ENCODE results near the gene PPP2R1A.

The PPP2R1A gene

GRCh38 chr19:52189735-52190486 lies at the start of gene PPP2R1A:
PPP2R1A (plus strand) TSS chr19:52190052; CDS start chr19:52190097, 45 bp downstream.
- DNase-seq (ENCODE audit: low read depth): peak; percentile 94

DNA sequence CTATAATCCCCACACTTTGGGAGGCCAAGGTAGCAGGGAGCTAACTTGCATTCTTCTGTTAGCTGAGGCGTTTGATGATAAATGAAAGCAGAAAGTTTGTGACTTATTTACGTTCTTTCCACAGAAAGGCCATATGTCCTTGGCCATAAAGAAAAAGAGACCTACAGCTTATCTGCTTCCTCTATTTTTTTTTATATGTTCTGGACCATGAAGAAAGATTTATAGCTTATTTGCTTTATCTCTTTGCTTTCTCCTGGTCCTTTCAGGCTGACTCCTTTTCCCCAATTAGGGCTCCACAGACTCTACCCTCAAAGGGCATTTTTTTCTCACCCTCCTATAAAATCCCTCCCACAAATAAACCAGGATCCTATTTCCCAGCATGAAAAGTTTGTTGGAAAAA lies 48.6 kb upstream of the PPP2R1A start:
- DNase-seq (ENCODE audit: low read depth): no peak

DNA sequence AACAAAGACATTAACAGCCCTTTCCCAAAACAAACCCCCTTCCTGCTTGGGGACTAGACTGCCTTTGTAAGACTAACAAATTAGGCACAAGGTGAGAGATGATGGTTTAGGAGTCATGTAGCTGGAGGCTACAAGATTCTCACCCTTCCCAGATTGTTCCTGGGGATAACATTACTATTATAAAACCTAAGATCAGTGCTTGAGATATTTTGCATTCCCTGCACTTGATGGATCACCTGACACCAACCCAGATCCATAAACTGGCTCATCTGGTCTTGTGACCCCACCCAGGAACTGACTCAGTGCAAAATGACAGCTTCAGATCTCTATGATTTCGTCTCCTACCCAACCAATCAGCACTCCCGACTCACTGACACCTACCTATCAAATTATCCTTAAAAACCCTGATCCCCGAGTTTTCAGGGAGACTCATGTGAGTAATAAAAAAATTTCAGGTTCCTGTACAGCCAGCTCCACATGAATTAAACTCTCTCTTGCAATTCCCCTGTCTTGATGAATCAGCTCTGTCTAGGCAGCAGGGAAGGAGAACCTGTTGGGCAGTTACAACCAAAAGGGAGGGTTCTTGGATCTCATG lies 47.8 kb upstream of the PPP2R1A start:
- no peak for DNase-seq (ENCODE audit: low read depth)

DNA sequence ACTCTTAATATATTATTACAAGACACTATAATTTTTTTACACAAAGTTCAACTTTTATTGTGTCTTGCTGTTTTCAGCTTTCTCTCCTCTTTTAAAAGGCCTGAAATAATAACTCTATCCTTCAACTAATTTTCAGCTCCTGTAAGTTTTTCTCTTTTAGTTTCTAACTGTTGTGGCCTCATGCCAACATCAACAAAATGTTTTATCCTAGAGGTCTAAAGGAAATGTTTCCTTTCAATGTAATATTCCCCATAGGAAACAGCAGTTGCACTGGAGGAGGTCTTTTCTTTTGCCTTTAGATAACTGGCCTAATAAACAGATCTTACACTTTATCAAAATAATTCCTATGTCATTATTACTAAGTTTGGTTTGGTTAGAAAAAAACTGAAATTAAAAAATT lies 41.6 kb upstream of the PPP2R1A start:
- DNase-seq (ENCODE audit: low read depth): no peak

DNA sequence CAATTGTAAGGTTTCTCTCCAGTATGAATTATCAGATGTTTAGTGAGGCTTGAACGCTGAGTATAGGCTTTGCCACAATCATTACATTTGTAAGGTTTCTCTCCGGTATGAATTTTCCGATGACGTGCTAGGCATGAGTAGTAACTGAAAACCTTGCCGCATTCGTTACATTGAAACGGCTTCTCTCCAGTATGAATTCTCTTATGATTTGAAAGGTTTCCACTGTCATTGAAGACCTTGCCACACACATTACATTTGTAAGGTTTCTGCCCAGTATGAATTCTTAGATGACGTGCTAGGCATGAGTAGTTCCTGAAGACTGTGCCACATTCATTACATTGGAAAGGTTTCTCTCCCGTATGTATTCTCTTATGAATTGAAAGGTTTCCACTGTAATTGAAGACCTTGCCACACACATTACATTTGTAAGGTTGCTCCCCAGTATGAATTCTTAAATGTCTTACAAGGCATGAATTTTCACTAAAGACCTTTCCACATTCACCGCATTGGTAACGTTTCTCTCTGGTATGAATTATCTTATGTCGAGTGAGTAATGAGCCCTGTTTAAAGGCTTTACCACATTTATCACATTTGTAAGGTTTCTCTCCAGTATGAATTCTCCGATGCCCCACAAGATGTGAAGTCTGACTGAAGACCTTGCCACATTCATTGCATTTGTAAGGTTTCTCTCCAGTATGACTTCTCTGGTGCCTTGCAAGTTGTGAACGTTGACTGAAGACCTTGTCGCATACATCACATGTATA lies 34.1 kb upstream of the PPP2R1A start:
- DNase-seq (ENCODE audit: low read depth): no peak

DNA sequence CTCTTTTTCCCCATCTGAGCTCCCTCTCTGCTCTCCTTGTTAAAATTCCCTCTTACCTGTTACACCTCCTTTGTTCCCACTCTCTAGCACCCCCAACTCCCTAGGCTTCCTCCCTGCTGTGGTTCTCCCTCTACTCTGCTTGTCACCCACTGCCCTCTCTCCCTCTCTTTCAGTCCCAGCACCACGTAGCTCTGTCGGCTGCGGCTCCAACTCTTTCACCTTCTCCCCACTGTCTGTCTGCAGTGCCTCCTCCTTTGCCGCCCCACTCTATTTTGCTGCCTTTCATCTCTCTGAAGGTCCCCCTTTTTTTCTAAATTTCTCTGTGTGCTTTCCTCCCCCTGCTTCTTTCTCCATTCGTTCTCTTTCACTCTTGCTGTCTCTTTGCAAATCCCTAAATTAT lies 19.5 kb upstream of the PPP2R1A start:
- no peak for DNase-seq (ENCODE audit: low read depth)

- DNase-seq (ENCODE audit: low read depth): no peak
These were observed 19.0 kb upstream of the PPP2R1A start for GRCh38 chr19:52170863-52171320.

GRCh38 chr19:52171321-52172169 lies 18.3 kb upstream of the PPP2R1A start, which contains the start of gene ZNF836:
ZNF836 (minus strand) TSS chr19:52171621; CDS start chr19:52168072, 3,549 bp downstream.
- DNase-seq (ENCODE audit: low read depth): peak; percentile 84

GRCh38 chr19:52172347-52172746 lies 17.5 kb upstream of the PPP2R1A start:
- no peak for DNase-seq (ENCODE audit: low read depth)

DNA sequence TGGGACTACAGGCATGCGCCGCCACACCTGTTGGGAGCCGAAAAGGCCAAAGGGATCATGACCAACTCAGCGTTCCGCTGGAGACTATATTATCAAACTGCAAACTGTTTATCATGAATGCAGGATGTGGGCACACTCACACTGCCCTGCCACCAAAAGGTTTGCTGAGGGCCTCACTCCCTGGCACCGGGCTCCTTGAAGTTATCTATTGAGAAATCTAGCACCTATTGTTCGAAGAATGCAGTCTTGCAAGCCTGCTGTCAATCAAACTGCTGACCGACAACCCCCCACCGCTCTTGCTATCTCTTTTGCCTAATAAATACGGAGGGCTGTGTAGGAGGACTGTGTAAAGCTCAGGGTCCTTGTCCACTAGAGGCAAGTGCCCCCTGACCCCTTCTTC lies 13.3 kb upstream of the PPP2R1A start:
- no peak for DNase-seq (ENCODE audit: low read depth)

GRCh38 chr19:52187407-52187806 lies 2.4 kb upstream of the PPP2R1A start:
- no peak for DNase-seq (ENCODE audit: low read depth)

DNA sequence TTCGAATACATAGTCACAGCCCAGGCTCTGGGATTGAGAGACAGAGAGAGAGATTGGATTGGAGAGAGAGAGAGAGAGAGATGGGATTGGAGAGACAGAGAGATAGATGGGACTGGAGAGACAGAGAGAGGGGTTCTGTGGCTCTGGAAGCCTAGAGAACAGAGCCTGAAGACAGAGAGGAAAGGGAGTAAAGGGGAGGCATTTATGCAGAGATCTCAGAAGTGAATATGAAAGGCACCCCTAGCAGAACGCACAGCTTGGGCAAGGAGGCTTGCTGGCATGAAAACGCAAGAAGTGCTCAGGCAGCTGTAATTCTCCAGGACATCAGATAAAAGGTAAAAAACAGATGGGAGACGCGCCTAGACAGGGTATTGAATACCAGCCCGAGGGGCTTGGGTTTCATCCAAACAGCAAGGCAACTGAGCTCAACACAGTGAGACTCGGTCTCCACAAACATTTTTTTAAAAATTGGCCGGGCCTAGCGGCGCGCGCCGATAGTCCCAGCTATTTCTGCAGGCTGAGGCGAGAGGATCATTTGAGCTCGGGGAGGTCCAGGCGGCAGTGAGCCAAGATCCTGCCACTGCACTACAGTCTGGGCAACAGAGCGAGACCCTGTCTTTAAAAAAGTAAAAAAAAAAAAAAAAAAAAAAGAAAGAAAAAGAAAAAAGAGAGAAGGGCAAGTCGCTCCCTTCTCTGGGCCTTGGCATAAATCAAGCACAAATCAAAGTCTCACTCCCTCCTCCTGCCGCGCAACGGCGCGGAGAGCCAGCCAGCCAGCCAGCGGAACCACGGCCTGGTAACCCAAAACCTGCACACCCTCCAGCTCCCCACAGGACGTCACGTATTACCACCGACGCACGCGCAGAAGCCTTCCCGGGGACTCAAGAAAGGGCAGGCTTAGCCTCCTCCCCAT lies 774 bp upstream of the PPP2R1A start:
- peak; percentile 92 for DNase-seq (ENCODE audit: low read depth)

GRCh38 chr19:52190487-52191293 lies 838 bp downstream of the PPP2R1A start:
- DNase-seq (ENCODE audit: low read depth): peak; percentile 6

GRCh38 chr19:52191389-52191788 lies 1.5 kb downstream of the PPP2R1A start:
- DNase-seq (ENCODE audit: low read depth): no peak

GRCh38 chr19:52191951-52192350 lies 2.1 kb downstream of the PPP2R1A start:
- DNase-seq (ENCODE audit: low read depth): no peak

- no peak for DNase-seq (ENCODE audit: low read depth)
These were observed 6.6 kb downstream of the PPP2R1A start for GRCh38 chr19:52196256-52196967.

DNA sequence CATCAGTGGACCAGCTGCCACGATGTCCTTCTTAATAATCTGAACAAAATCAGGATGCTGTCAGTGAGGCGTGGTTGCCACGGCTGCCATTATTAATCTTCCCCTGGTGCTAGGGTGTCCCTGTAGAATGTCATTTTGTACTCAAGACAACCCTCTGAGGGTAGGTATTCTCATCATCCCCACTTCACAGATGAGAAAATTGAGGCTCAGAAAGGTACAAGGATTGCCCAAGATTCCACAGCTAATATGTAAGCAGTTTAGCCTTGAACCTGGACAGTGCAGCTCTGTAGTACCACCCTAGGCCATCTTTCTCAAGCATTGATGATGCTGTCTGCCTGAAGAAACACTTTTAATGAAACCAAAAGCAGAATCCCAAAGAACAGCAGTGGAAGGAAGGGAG lies 8.1 kb downstream of the PPP2R1A start:
- DNase-seq (ENCODE audit: low read depth): no peak

- DNase-seq (ENCODE audit: low read depth): no peak
These were observed 8.8 kb downstream of the PPP2R1A start for GRCh38 chr19:52198678-52199077.

DNA sequence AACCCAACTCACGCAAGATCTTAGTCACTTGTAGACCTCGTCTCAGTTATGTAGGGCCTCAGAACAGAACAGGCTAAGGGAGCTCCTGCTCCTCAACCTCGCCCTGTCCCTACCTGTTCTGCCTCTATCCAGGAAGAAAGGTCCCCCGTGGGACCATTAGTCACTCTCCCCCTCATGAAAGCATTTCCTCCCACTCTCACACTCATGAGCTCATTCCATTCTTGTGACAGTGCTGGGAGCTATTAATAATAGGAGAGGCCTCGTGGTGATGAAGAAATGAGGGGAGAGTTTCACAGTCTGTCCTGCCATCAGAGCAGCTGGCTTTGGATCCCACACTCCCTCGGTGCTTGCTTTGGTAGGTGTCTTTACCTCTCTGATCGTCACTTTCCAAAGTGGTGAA lies 10.2 kb downstream of the PPP2R1A start:
- DNase-seq (ENCODE audit: low read depth): no peak
